AG04449 (cell line): ENCODE results near the gene CLCN7.

ENCODE experiments used
- CTCF ChIA-PET: fragments of 350-600 bp; formaldehyde crosslinking; extraction: SDS; loops from one replicate; lab custom pipeline; 2021; ENCODE audit warnings: antibody characterized with exemption; lab: Yijun Ruan, JAX
- POLR2A ChIA-PET: fragments of 400-600, 350-600 bp; formaldehyde crosslinking; extraction: SDS; loops from one replicate; lab custom pipeline; 2020; ENCODE audit warnings: antibody characterized with exemption, inconsistent platforms; lab: Yijun Ruan, JAX
- DNase-seq: peaks from one replicate; pipeline ENCODE4 v3.0.0-alpha.2; 2010; ENCODE audit warnings: low read depth, low spot score
- H3K4me3 ChIP-seq: 2 replicates; pipeline ENCODE4 v1.5.1; 2011; ENCODE audit warnings: low read depth, mild to moderate bottlenecking, control low read depth, low read length
- CTCF ChIP-seq: IDR thresholded peaks from one replicate; pipeline ENCODE4 v1.5.1; 2011; ENCODE audit warnings: mild to moderate bottlenecking, moderate library complexity, low read length, control low read depth, inconsistent platforms; ENCODE audit not compliant: insufficient read depth; ENCODE audit errors: missing control alignments

Gene CLCN7

GRCh38 chr16:1465567-1465915, 9.3 kb downstream of the CLCN7 start:
- CTCF ChIA-PET = no interaction called here
- no peak for TF ChIP-seq CTCF
- POLR2A ChIA-PET = no interaction called here
- no peak for DNase-seq
- H3K4me3 ChIP-seq = no peak overlapping the region

DNA sequence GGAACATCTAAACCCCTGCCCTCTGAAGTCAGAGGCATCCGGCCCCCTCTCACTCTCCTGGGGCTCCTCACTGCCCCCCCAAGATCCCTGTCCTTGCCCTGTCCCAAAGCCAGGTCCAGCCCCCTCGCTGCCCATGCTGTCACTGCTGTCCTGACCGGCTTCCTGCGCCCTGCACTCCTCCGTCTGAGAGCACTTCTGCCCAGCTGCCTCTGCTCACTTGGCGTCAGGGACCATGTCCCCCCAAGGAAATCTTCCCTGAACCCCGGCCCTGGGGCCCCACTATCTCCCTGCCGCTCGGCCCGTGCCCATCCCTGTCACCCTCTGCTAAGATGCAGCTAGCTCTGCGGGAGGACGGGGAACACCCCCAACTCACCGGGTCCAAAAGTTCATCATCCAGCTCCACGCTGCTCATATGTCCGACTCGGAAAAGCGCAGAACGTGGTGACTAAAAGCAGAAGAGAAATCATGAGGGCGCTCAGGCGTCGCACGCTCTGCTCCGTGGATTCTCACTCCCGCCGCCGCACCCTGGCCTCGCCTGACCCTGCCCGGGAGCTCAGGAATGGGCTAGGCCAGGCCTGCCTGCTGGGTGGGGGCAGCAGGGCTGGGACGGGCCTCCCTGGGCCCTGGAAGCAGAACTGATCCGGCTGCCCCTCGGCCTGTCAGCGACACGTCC, 9.8 kb downstream of the CLCN7 start:
- ChIA-PET POLR2A (no interaction called here), CTCF (no interaction called here)
- no peak for TF ChIP-seq CTCF
- no peak overlapping the region for H3K4me3 ChIP-seq
- no peak for DNase-seq

GRCh38 chr16:1464196-1464893, 10.5 kb downstream of the CLCN7 start:
- ChIA-PET POLR2A (no interaction called here), CTCF (no interaction called here)
- no peak overlapping the region for H3K4me3 ChIP-seq
- TF ChIP-seq CTCF = no peak
- DNase-seq = no peak

- no peak for TF ChIP-seq CTCF
- ChIA-PET CTCF (no interaction called here), POLR2A (no interaction called here)
Measured at GRCh38 chr16:1461146-1461545, 13.7 kb downstream of the CLCN7 start.

DNA sequence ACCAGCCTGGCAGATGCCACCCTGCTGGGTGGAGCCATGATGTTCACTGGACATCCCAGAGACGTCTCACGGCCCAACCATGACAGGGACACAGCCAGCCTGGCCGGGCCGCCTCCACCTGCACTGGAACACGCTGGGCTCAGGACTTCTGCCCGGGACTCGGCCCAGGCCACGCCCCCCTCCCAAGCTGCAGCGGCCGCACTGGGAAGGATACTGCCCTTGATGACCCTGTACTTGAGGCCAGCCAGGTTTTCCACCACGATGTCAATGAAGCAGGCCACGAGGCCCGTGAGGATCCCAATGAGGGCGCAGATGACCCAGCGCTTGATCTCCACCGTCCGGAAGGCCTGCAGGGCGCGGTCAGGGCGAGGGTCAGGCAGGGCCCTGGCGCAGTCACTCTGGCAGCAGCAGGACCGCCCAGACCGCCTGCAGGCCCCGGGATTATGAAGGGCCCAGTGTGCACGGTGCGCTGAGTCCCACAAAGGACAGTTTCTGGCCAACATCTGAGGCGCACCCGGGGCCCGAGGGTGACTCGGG, 14.2 kb downstream of the CLCN7 start:
- TF ChIP-seq CTCF = no peak
- DNase-seq = no peak
- ChIA-PET POLR2A (no interaction called here), CTCF (no interaction called here)
- H3K4me3 ChIP-seq = no peak overlapping the region

More at GRCh38 chr16:1461146-1461545, 13.7 kb downstream of the CLCN7 start:
- no peak overlapping the region for H3K4me3 ChIP-seq
- DNase-seq = no peak

DNA sequence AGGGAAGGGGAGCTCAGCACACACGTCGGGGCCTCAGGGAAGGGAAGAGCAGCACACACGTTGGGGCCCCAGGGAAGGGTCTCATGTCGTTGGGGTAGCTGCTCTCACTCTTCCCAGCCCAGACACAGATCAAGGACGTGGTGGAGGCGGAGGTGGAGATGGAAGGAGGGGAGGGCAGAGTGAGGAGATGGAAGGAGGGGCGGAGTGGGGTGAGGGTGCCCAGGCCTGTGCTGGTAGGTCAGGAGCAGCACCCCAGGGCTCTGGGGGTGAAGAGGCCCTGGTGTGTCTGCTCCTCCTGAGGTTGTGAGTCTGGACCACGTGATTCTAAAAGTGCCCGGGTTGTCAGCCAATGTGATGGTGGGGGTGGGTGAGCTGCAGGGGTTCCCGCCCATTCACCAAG, 14.9 kb downstream of the CLCN7 start:
- POLR2A ChIA-PET = interaction anchor here (1.0 kb wide), 1 partner anchor 13 kb away, joined by 3 read pairs; no protein-coding TSS in a partner anchor
- no peak for TF ChIP-seq CTCF
- no peak for DNase-seq
- H3K4me3 ChIP-seq = no peak overlapping the region
- CTCF ChIA-PET = no interaction called here
